HUDEP-2 (cell line): Measurements from ENCODE around the gene COL1A1.

ENCODE experiments used
- DNase-seq, 76 experiments: peaks; one replicate each; lab custom pipeline; 2025; ENCODE audit not compliant: unreplicated experiment in 76 of 76; lab: John Stamatoyannopoulos, UW

COL1A1 gene

DNA sequence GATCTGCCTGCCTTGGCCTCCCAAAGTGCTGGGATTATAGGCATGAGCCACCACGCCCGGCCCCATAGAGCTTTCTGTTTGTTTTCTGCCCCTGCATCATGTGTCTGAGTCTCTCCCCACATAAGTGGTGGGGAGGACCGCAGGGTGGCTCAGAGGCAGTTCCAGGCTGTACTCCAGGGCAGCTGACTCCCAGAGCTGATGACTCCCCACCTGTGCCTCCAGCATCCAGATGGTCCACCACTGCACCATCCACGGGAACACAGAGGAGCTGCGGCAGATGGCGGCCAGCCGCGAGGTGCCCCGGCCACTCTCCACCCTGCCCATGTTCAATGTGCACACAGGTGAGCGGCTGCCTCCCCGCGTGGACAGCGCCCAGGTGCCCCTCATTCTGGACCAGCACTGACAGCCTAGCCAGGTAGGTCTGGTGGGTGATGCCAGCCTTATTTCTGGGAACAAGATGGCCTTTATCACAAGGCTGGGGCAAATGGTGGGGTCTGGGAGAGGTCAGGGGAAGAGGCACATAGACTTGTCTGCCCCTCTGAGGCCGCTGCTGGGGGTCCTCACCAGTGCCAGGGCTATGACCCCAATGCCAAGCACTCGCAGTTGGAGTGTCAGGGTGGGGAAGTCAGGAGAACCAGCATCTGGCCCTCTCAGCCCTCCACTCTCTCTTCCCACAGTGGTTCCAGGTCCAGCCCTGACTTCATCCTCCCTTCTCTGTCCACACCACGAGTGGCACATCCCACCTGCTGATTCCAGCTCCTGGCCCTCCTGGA is 26.2 kb downstream of the COL1A1 start:
- DNase-seq, result no peak

DNA sequence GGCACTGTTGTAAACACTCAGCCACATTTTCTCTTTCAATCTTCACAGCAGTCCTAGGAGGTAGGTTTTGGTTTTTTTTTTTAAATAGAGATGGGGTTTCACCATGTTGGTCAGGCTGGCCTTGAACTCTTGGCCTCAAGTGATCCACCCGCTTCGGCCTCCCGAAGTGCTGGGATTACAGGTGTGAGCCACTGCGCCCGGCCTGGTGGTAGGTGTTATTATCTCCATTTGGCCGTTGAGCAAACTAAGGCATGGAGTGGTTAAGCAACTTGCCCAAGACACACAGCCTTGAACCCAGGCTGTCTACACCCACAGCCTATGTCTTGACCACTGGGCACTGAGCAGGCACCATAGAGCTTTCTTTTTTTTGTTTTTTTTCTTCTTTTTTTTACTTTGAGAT is 27.0 kb downstream of the COL1A1 start:
- no peak for DNase-seq

GRCh38 chr17:50173335-50173941 is 28.0 kb downstream of the COL1A1 start:
- no peak for DNase-seq

DNA sequence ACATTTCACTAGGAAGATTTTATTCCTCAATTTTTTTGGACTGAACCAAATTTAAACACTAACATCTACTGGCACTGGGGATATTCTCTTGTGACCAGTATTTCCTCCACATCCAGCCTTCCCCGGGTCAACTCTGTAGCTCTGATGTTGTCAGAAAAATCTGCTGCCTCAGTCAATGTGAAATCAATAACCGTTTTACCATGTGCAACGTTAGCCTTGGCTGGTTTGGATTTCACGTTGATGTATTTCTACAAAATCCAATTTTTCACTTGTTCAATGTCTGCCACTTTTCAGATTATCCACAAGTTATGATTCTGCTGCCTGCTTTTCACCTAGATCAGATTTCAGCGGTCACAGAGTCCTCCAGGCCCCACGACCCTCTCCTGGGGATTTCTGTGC is 28.5 kb downstream of the COL1A1 start:
- no peak for DNase-seq

- DNase-seq, result no peak
Measured at GRCh38 chr17:50172130-50172529, 29.3 kb downstream of the COL1A1 start.

GRCh38 chr17:50171371-50172071 is 29.9 kb downstream of the COL1A1 start:
- no peak for DNase-seq

GRCh38 chr17:50170662-50171370 is 30.6 kb downstream of the COL1A1 start:
- no peak for DNase-seq

GRCh38 chr17:50169881-50170459 is 31.5 kb downstream of the COL1A1 start:
- no peak for DNase-seq

DNA sequence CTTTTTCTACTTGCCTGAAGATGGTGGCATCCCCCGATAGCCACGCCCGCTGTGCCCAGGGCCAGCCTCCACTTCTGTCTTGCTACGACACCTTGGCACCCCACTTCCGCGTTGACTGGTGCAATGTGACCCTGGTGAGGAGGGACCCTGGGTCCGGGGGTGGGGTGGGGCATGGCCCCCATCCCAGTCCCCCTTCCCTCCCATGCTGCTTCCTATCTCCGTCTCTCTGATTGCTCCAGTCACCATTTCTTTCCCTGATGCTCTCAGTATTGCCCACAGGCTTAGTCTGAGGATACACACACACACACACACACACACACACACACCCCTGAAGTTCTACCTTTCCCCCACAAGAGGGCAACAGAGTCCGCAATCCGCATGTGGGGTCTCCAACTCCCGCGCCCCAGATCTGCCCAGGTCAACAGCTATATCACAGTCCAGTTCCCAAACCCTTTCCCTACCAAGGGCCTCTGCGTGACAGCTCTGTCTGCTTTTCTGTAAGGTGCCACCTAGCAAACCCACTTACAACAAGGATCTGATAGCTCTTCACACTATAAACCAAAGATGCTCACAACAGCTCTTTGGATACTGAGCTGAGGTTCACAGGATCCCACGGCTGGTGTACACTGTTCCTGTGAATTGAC is 32.2 kb downstream of the COL1A1 start:
- DNase-seq, result peak in 43 of 76 experiments; percentile 3 to 62 (median 37)

DNA sequence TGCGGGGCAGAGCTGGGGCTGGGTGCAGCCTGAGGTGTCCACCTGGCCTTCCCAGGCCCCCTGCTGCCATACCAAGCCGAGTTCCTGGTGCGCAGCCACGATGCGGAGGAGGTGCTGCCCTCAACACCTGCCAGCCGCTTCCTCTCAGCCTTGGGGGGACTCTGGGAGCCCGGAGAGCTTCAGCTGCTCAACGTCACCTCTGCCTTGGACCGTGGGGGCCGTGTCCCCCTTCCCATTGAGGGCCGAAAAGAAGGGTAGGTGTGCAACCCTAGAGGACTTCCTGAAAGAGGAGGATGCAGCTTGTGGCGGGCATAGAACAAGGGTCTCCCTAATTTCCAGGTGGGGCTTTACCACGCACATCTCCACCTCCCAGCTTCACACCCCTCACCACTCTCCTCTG is 33.1 kb downstream of the COL1A1 start:
- no peak for DNase-seq

DNA sequence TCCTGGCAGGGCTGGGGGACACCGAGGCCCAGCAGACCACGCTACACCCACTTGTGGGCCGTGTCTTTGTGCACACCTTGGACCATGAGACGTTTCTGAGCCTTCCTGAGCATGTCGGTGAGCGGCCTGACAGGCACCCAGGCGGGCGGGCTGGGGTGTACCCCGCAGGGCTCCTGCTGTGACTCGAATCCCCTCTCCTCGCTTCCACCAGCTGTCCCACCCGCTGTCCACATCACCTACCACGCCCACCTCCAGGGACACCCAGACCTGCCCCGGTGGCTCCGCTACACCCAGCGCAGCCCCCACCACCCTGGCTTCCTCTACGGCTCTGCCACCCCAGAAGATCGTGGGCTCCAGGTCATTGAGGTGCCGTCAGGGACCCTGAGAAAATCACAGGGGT is 34.1 kb downstream of the COL1A1 start:
- no peak for DNase-seq

- DNase-seq, result no peak
Measured at GRCh38 chr17:50166518-50167181, 34.8 kb downstream of the COL1A1 start.

- no peak for DNase-seq
Measured at GRCh38 chr17:50165867-50166517, 35.4 kb downstream of the COL1A1 start, which contains the start of gene SGCA. TSS of gene SGCA (plus strand) at chr17:50166005. CDS start at chr17:50166041, 36 bp downstream.

DNA sequence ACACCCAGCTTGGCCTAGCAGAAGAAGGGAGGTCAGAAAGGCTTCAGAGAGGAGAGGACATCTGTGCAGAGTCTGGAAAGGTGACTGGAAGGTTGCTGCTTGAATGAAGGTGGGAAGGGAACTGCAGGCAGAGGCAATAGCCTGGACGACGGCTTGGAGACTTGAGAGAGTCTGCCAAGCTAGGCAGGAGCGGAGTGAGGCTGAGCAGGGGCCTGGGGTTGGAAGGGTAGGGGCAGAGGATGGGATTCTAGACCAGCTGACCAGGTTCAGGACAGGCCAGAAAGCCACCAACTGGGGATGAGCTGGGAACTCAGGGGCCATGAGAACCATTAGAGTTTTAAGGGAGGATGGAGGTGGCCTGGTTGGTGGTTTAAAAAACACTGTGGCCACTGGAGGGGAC is 36.0 kb downstream of the COL1A1 start:
- DNase-seq, result no peak

DNA sequence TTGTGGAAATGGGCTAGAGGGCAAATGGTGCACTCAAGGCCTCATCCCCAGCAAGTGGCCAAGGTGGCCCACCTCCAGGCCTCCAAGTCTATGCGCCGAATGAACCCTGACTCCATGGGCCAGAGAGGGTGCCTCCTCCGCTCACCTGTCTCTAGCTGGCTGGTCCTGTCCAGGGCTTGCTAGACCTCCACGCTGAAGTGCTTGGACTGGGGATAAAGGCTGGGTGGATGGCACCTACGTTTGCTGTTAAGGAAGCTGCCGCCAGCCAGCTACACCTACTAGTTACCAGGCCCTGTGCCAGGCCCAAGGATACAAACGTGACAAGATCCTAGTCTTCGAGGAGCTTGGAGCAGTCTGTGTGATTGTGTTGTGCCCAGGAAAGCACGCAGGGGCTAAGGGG is 36.4 kb downstream of the COL1A1 start:
- DNase-seq, result no peak

GRCh38 chr17:50164697-50164988 is 36.8 kb downstream of the COL1A1 start:
- no peak for DNase-seq

- no peak for DNase-seq
Measured at GRCh38 chr17:50163843-50164696, 37.4 kb downstream of the COL1A1 start.

GRCh38 chr17:50162466-50163254 is 38.8 kb downstream of the COL1A1 start:
- DNase-seq, result no peak
